GM21526 (cell line): ENCODE data around the gene RABGAP1L.
"Not testable (repeated sequence)": the region's sequence is repeated elsewhere in the genome, so short reads cannot be mapped to it uniquely, and the experiment has no call there.

ENCODE experiments used
- ATAC-seq: cut with Tn5 transposase; IDR thresholded peaks from one replicate; pipeline ENCODE4 v1.9.1; 2021; ENCODE audit warnings: moderate library complexity; ENCODE audit not compliant: unreplicated experiment, low FRiP score

RABGAP1L gene

DNA sequence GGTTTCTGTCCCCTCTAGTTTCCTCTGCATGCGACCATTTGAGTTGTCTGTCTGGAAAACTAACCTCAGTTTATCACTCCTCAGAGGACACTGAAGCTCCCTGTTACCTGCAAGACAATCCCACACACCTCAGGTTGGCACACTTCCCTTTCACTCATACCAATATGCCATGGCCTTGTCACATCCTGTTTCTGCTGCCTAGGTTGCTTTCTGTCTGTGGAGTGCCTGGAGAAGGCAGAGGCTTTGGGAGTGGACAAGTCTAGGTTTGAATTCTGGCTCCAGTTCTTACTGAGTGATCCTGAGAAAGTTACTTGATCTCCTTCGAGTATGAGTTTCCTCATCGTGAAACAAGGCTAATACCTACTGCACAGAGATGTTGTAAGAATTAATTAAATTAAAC is 668.9 kb downstream of the RABGAP1L start:
- ATAC-seq = no peak

DNA sequence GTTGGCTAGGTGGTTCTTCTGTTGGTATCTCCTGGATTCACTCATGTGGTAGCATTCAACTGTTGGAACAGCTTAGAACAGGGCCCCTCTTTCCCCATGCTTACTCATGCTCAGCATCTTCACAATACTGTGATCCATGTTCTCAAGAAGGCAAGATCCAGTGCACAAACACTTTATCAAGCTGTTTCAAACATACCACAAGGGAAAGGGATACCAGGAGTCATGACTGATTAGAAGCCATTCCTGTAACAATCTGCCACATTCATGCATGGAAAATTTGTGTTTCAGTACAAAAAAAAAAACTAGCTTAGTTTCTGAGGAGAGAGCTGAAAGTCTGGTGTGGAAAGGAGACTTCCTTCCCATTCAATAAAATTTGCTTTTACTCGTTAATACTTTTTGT is 670.7 kb downstream of the RABGAP1L start:
- ATAC-seq = no peak

DNA sequence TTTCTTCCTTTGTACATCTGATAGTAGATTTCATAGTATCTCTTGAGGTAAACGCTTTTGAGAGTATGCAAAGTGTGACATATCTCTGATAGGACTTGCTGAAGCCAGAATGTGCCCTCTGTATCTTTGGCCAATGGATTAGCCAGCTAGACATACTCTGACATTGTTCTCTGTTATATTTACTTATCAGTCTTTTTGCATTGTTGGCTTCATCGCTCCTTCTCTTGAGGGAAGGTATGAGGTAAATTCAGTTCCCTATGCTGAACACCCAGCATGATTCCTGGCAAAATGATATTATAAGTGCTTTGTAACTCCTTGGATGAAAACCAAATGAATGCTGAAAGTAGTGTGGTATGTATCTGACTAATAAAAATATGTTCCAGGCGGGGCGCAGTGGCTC is 677.2 kb downstream of the RABGAP1L start:
- ATAC-seq = no peak

DNA sequence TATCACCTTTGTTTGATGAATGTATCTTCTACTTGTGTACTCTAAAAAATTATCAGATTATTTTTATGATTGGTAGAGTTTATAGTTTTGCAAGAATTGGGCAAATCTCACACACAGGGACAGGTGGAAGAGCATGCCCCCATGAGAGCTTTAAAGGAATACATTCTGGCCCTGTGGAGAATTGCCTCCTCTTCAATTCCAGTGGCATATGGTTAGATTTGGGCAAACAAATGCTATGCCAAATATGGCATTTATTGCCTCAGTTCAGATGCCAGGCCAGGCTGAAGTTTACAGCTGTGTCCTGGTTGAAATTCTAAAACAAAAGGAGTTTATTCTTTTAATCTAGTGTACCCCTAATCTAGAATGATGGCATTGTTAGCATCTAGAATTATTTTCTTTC is 678.1 kb downstream of the RABGAP1L start:
- no peak for ATAC-seq

DNA sequence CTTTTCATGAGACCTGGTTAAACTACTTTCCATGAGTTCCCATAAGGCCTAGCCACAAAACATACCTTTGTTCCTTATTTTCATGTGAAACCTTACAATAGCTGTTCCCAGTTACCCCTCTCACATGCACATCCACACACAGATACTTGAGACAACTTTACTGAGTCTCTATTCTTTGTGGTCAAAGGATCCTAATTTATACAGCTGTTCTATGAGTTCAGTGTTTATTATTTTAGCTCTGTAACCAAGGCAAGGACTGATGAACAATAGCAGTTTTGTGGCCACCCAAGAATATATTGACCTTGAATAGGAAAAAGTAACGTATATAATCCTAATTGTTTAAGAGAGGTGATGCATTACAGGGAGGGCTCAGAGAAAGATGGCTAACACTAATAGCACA is 679.9 kb downstream of the RABGAP1L start:
- no peak for ATAC-seq

DNA sequence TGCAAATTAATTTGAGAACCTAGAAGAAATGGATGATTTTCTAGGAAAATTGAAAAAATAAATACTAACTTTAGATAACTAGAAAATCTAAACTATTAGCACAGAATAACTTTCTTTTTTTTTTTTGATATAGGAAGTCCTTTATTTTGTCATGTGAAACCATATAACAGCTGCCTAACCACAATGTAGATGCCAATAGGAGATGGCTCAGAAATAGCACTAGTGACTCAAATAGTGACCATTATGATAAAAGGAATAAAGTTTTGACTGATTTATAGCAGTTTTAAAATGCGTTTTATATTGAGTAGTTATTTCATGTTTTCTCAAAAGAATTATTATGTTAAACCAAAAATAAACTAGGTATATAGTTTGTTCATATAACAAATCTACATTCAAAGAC is 682.4 kb downstream of the RABGAP1L start:
- ATAC-seq = no peak

DNA sequence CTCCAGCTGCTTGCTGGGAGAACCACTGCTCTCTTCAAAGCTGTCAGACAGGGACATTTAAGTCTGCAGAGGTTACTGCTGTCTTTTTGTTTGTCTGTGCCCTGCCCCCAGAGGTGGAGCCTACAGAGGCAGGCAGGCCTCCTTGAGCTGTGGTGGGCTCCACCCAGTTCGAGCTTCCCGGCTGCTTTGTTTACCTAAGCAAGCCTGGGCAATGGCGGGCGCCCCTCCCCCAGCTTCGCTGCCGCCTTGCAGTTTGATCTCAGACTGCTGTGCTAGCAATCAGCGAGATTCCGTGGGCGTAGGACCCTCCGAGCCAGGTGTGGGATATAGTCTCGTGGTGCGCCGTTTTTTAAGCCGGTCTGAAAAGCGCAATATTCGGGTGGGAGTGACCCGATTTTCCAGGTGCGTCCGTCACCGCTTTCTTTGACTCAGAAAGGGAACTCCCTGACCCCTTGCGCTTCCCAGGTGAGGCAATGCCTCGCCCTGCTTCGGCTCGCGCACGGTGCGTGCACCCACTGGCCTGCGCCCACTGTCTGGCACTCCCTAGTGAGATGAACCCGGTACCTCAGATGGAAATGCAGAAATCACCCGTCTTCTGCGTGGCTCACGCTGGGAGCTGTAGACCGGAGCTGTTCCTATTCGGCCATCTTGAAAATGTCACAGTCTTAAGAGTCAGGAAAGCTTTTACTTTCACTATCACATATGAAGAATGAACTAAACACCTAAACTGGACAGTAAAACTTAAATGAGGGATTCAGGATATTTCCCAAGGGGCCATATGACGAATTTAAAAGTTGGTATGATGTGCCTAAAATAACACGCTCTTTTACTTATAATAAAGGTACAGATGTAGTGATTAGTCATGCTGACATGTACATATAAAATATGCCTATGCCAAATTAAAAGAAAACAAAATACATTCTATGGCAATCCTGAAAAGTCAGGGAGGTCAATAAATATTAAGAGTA is 689.6 kb downstream of the RABGAP1L start:
- not testable (repeated sequence) for ATAC-seq

DNA sequence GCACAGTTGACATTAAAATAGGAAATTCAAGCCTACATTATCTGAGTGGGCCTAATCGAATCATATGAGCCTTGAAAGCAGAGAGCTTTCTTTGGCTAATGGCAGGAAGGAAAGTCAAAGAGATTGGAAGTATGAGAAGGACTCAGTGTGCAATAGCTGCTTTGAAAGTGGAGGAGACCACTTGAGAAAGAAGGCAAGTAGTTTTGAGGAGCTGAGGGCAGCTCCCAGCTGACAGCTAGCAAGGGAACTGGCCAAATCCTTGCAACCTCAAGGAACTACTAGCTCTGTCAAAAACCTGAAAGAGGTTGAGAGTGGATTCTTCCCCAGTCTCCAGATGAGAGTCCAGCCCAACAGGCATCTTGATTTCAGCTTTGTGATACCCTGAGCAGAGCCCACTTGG is 691.4 kb downstream of the RABGAP1L start:
- no peak for ATAC-seq

DNA sequence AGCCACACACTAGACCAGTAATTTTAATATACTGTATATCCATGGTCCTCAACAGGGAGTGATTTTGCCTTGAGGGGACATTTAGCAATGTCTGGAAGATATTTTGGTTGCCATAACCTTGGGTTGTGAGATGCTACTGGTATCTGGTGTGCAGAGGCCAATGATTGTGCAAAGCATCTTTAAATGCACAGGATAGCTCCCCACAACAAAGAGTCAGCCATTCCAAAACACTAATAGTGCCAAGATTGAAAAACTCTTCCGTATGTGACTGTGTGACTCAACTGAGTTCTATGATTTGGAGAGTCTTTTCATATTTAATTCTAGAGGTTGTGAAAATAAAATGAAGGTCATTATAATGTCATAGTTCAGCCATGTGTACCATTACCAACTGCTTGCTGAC is 699.0 kb downstream of the RABGAP1L start:
- ATAC-seq = no peak

DNA sequence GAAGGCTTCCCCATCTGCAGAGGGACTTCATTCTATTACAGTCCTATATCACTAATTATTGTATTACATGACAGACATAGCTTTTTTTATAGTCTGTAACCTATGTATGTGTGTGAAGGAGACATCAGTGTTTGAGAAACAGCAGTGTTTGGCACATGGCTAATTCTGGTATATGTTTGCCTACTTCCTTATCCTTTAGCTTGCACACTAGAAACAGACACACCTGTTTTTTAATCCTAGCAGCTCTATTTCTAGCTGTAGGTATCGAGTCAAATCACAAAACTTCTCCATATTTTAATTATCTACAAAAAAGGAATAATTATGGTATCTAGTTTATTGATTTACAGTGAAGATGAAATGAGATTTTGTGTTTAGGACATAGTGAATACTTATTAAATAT is 711.0 kb downstream of the RABGAP1L start:
- ATAC-seq = no peak

DNA sequence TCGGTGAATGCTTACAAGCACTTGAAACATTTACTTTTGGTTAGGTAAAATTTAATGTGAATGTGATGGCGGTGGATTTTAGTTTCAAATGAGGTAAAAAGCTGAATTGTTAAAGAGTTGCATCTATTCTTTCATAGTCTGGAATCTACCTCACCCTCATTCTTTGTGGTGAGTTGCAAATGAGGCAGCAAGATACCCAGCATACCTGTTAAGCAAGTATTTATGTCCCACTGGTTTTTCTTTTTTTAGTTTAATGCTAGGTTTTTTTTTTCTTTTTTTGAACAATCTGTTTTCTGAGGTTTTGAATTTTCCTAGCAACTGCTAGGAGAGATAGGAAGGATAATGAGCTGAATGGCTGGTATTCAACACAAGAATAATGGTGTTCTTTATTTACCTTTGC is 712.6 kb downstream of the RABGAP1L start:
- no peak for ATAC-seq

DNA sequence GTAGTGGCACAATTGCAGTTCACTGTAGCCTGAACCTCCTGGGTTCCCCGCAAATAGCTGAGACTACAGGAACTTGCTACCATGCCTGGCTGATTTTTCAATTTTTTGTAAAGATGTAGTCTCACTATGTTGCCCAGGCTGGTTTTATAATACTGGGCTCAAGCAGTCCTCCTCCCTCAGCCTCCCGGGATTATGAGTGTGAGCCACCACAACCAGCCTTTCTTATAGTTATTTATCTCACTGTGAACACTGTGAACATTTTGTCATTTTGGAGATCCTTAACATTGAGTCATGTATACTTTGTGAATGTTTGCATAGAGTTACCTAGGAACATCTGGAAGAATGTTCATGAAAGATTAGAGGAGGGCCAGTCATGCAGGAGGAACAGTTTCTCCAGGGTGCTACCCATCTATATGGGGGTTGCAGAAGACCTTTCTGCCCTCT is 713.3 kb downstream of the RABGAP1L start:
- no peak for ATAC-seq

DNA sequence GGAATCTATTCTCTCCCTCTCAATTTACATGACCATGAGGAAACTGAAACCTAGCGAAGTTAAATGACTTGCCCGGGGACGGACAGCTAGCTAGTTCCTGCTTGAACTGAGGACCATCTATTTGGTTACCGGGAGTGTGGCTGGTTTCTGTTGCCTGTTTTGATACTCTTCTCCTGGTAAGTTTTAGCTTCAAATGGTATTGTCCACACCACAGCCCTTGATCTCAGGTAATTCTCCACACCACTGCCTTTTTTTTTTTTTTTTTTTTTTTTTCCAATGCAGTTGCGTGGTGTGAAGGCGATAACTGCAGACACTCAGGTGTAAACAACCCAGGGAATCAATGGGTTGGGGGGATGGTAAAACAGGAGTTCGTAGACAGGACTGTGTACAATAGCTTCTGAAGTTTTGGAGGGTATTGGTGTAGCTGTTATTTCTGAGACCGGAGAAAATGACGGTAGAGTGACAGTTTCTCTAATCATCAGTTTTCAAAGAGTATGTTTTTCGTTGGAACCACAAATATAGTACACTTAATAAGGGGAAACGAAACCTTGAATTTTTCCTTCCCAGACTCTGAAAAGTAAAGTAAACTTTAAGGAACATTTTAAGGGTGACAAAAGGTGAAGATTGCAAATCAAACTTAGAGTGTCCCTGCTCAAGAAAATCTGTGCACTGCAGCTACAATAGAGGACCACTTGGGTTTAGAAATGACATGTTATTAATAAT is 715.2 kb downstream of the RABGAP1L start:
- peak; percentile 73 for ATAC-seq

DNA sequence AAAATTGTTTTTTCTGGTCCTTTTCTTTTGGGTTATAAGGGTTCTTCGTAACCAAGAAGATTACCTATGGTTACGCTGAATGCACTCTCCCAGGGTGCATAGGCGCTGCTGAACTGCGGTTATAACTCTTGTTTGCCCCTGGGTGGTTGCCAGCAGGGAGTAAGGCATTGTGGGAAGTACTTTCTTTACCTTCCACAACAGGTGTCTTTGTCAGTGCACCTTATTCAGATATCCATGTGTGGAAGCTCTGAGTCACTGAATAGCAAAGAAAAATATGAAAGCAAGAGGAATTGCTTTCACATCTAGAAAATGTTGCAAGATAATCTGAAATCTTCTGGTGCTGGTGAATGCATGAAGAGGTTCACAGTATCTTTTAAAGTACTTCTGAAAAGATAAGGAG is 716.0 kb downstream of the RABGAP1L start:
- ATAC-seq = no peak

DNA sequence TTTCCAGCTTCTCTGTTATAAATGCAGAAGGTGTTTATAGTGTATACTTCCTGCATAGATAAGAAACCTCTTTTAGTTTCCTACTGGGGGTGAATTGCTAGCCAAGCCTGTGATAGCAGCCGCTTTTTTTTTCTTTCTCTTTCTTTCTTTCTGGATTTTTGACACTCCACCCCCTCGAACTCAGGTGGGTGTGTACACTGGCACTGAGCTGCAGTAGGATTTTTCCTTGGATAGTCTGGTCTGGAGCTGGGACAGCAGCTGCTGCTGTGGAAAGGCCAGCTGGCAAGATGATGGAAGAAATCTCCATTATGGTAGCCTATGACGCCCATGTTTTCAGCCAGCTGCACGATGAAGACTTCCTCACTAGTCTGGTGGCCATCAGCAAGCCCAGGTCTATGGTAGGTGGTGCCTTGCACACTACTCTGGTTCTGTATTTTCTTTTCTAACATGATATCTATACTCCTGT is 717.9 kb downstream of the RABGAP1L start:
- ATAC-seq = no peak

DNA sequence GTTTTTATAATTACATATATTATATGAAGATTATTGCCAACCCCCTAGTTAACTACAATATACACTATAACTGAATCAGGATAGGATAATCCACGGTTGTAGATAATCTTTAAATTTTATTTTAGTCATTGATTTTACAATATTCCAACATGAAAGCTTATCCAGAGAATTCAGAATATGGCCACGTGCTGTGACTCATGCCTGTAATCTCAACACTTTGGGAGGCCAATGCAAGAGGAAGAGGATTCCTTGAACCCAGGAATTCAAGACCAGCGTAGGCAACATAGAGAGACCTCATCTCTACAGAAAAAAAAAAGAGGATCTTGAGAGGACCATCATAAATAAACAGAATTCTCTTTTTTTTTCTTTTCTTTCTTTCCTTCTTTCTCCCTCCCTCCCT is 720.9 kb downstream of the RABGAP1L start:
- no peak for ATAC-seq

DNA sequence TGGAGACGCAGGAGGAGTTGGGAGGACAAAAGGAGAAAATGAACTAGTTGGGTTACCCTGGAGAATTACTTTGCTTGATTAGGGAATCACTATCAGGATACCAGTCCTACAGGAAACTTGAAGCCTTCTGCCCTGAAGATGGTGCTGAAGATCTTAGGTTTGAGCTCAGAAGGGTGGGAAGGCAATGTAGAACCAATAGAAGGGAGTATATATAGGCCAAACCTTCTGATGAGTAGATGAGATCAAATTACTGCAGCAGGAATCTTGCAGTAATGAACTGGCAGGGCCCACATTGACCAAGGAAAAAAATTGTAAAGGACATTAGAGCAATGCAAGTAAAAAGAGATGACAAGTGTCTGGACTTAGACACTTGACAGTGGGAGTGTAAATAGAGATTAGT is 724.1 kb downstream of the RABGAP1L start:
- no peak for ATAC-seq

DNA sequence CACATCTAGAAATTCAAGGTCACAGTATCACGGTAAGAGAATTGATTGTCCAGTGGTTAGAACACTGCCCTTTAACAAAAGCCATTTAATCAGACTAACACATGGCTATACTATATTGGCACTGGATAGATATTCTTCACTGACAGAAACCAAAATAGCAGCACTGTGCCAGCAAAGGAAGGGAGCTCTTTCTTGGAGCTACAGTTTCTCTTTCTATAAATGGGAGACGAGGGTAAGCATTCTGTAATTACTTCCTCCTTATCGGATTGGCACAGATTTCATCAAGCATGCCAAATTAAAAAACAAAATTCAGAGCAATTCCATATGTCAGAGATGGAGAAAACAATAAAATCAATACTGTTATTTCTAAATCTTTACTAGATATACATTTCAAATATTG is 724.7 kb downstream of the RABGAP1L start:
- ATAC-seq = no peak

DNA sequence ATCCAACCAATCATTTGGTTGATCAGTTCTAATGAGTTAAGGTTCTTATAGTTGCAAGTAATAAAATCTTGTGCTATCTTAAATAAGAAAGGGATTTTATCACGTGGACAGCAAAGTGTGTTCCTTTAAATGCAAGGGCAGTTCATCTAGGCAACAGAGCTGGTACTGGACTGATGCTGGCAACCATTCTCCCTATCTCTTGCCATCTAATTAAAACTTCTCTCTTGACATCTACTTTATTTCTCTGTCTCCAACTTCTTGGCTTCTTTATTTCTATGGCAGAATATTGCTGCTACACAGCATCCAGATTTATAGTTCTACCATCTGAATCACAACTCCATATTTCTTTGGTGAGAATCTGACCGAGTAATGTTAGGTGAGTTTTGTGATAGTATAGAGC is 725.2 kb downstream of the RABGAP1L start:
- ATAC-seq = no peak

DNA sequence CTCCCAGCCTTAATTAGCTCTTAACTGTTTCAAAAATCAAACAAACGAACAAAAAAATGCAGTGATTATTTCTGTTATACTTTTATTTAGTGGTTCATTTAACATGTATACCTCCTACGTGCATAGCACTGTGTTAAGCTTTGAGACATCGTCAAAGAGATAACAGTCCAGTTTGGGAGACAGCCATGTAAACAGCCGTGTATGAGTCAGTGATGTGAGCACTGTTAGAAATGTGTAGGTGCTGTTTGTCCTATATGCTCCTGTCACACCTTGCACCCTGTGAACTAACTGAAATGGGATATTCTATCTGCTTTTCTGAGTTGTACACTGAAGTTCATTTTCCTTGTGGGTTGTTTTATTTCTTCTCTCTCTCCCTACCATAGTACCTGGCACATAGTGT is 730.7 kb downstream of the RABGAP1L start:
- no peak for ATAC-seq

DNA sequence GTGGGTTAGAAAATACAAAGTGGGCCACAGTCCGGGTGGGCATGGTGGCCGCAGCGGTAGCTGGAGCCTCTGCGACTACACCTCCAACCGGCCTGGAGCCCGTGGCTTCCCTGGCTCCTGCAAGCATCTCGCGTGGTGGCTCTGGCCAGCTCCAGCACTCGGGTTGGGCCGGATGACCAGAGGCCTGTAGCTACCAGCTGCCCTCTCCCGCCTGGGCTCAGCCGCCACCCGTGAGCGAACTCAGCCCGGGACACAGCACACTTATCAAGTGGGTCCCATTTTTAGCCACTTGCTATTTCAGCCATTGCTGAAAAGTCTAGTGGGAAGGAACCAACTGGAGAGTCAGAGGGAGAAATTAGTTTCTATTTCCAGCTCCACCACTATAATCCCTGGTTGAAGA is 732.7 kb downstream of the RABGAP1L start:
- ATAC-seq = no peak
